NCI-H345 (cell line): ENCODE results near the gene LTV1.

Experiments used
- DNase-seq: peaks from one replicate; lab custom pipeline; 2025; lab: John Stamatoyannopoulos, UW

The LTV1 gene

DNA sequence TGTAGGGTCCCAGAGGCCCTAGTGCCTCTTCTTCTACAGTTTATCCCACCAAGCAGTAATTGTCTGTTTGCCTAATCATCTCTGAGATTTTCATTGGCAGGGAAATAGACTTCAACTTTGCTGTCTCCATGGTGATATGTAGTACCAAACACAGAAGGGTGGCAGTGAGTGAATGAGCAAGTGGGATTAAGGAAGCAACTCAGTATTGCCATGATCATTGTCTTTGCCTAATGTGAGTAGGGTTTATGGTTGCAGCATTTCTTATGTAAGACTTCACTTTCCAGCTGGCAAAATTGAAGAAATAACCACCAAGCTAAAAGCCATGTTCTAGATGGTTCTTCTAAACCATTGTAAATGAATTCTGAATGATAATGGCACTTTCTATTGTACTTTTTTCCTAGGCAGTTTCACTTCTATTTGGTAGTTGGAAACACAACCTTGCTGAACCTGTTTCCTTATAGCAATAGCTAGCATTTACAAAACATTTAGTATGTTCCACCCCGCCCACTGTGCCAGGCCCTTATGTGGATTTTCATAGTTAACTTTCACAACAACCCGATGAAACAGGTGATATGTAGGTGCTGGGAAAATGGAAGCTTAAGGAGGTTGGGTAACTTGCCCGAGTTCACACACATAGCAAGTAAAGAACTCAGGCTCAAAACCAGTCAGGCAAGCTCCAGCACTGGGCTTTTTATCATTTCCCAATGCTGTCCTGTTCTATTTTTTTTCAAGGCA, 53.2 kb downstream of the LTV1 start:
- no peak for DNase-seq

- no peak for DNase-seq
These were observed 57.2 kb downstream of the LTV1 start for GRCh38 chr6:143900358-143900757.

GRCh38 chr6:143901885-143902750, 59.0 kb downstream of the LTV1 start:
- no peak for DNase-seq

- no peak for DNase-seq
These were observed 59.7 kb downstream of the LTV1 start for GRCh38 chr6:143902827-143903226.

DNA sequence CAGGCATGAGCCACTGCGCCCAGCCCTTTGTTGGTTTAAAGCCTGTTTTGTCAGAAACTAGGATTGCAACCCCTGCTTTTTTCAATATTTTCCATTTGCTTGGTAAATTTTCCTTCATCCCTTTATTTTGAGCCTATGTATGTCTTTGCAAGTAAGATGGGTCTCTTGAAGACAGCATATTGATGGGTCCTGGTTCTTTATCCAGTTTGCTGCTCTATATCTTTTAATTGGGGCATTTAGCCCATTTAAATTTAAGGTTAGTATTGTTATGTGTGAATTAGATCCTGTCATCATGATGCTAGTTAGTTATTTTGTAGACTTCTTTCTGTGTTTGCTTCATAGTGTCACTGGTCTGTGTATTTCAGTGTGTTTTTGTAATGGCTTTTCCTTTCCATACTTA, 67.9 kb downstream of the LTV1 start:
- DNase-seq: no peak

DNA sequence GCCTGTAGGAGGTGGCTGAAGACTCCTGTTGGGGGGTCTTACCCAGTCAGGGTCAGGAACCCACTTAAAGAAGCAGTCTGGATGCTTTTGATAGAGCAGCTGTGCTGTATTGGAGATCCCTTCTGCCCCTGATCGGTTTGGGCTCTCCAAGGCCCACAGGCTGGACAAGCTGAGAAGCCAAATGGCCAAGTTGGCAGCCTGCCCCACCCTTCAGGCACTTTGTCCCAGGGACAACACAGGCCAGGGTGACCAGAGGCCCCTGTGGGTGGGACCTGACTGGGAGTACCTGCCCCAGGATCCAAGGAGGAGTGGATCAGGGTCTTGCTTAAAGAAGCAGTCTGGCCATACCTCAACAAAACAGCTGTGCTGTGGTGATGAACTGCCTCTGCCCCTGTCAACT, 69.5 kb downstream of the LTV1 start:
- DNase-seq: no peak
